T47D (cell line): Measurements from ENCODE around the gene PLPP1.
A peak's percentile ranks its signal among the peaks of the same experiment; 100 is the strongest.

Experiments
- DNase-seq, 2 experiments: peaks; one replicate each; pipeline versions ENCODE4 v3.0.0 to v3.0.0-alpha.2; 2011 to 2012; ENCODE audit warnings: low read depth in 1 of 2, low spot score in 1 of 2
- JUND ChIP-seq: IDR thresholded peaks from 2 replicates; pipeline ENCODE4 v1.6.1; 2012; ENCODE audit warnings: low read depth
- in situ Hi-C: cut with HindIII; loops from 2 replicates; pipeline ENCODE4 v1.10.0; 2016; ENCODE audit warnings: low sequenced_read_pairs, low pct_unique_long_range_greater_than_20kb

The PLPP1 gene

GRCh38 chr5:55421074-55421529, 113.7 kb downstream of the PLPP1 start:
- in situ Hi-C loops, result no loop called here
- DNase-seq, result no peak
- no peak for TF ChIP-seq JUND

GRCh38 chr5:55418994-55419968, 115.5 kb downstream of the PLPP1 start:
- DNase-seq, result peak in 1 of 2 experiments; percentile 22
- in situ Hi-C loops, result no loop called here
- TF ChIP-seq JUND, result no peak

- in situ Hi-C loops, result no loop called here
- no peak for TF ChIP-seq JUND
- no peak for DNase-seq
Observed at GRCh38 chr5:55416306-55416705, 118.5 kb downstream of the PLPP1 start.

GRCh38 chr5:55415071-55415470, 119.7 kb downstream of the PLPP1 start:
- in situ Hi-C loops, result no loop called here

GRCh38 chr5:55413644-55414043, 121.1 kb downstream of the PLPP1 start:
- TF ChIP-seq JUND, result no peak
- no peak for DNase-seq
- in situ Hi-C loops, result no loop called here

More at GRCh38 chr5:55415071-55415470, 119.7 kb downstream of the PLPP1 start:
- TF ChIP-seq JUND, result no peak
- no peak for DNase-seq

GRCh38 chr5:55411876-55412275, 122.9 kb downstream of the PLPP1 start:
- TF ChIP-seq JUND, result no peak
- in situ Hi-C loops, result no loop called here

GRCh38 chr5:55410845-55411244, 123.9 kb downstream of the PLPP1 start:
- DNase-seq, result no peak
- in situ Hi-C loops, result no loop called here
- no peak for TF ChIP-seq JUND

More at GRCh38 chr5:55411876-55412275, 122.9 kb downstream of the PLPP1 start:
- no peak for DNase-seq

- in situ Hi-C loops, result no loop called here
- DNase-seq, result no peak
- TF ChIP-seq JUND, result no peak
Observed at GRCh38 chr5:55409775-55410174, 125.0 kb downstream of the PLPP1 start.

- TF ChIP-seq JUND, result no peak
- no peak for DNase-seq
- in situ Hi-C loops, result no loop called here
Observed at GRCh38 chr5:55407984-55408383, 126.8 kb downstream of the PLPP1 start.

GRCh38 chr5:55407059-55407684, 127.6 kb downstream of the PLPP1 start:
- peak in 1 of 2 experiments; percentile 59 for DNase-seq
- TF ChIP-seq JUND, result no peak
- in situ Hi-C loops, result no loop called here

GRCh38 chr5:55406292-55406691, 128.5 kb downstream of the PLPP1 start:
- TF ChIP-seq JUND, result no peak
- no peak for DNase-seq
- in situ Hi-C loops, result no loop called here

- in situ Hi-C loops, result no loop called here
- peak in 1 of 2 experiments; percentile 16 for DNase-seq
- no peak for TF ChIP-seq JUND
Observed at GRCh38 chr5:55402199-55402598, 132.6 kb downstream of the PLPP1 start.

GRCh38 chr5:55393501-55394175, 141.1 kb downstream of the PLPP1 start:
- TF ChIP-seq JUND, result no peak
- no peak for DNase-seq
- in situ Hi-C loops, result no loop called here
